BJ (cell line): ENCODE data around the gene PRRC1. TPM values are rescaled to one million over a fixed set of nuclear protein-coding genes. Genes with fewer than 3 reads are reported as not detected.
A peak's percentile ranks its signal among the peaks of the same experiment; 100 is the strongest.

Experiments
- CTCF ChIA-PET: fragments of 350-600 bp; formaldehyde crosslinking; extraction: SDS; loops from one replicate; lab custom pipeline; 2021; ENCODE audit warnings: antibody characterized with exemption, inconsistent platforms; lab: Yijun Ruan, JAX
- POLR2A ChIA-PET: fragments of 300-600 bp; sonication (Branson Sonifier 250); formaldehyde crosslinking; extraction: SDS; loops from one replicate; lab custom pipeline; 2021; ENCODE audit warnings: antibody characterized with exemption; lab: Charles Lee
- DNase-seq: peaks from one replicate; pipeline ENCODE4 v3.0.0-alpha.2; 2011; ENCODE audit warnings: low read depth
- H3K27me3 ChIP-seq: 2 replicates; pipeline ENCODE4 v1.6.0; 2011; ENCODE audit warnings: low read length; ENCODE audit not compliant: control insufficient read depth, insufficient read depth
- H3K36me3 ChIP-seq: 2 replicates; pipeline ENCODE4 v1.5.1; 2011; ENCODE audit warnings: low read length; ENCODE audit not compliant: control insufficient read depth, insufficient read depth
- H3K4me3 ChIP-seq: 2 replicates; pipeline ENCODE4 v1.5.1; 2011; ENCODE audit warnings: low read depth, mild to moderate bottlenecking, control low read depth, low read length
- polyA plus RNA-seq: library from polyadenylated mRNA; depleted of rRNA; stranded (reverse); fragments of >200 nt; gene quantifications from 2 replicates; pipeline ENCODE4 v1.2.3, GENCODE V29; 2011
- TF ChIP-seq, protein P1 (sequence below): IDR thresholded peaks from 2 replicates; pipeline ENCODE4 v1.5.1; 2011; ENCODE audit warnings: low read depth, mild to moderate bottlenecking, control low read depth, inconsistent platforms, low read length, moderate library complexity; ENCODE audit not compliant: insufficient read depth

Gene PRRC1
- polyA plus RNA-seq, 1 experiment, result 71.3 TPM

DNA sequence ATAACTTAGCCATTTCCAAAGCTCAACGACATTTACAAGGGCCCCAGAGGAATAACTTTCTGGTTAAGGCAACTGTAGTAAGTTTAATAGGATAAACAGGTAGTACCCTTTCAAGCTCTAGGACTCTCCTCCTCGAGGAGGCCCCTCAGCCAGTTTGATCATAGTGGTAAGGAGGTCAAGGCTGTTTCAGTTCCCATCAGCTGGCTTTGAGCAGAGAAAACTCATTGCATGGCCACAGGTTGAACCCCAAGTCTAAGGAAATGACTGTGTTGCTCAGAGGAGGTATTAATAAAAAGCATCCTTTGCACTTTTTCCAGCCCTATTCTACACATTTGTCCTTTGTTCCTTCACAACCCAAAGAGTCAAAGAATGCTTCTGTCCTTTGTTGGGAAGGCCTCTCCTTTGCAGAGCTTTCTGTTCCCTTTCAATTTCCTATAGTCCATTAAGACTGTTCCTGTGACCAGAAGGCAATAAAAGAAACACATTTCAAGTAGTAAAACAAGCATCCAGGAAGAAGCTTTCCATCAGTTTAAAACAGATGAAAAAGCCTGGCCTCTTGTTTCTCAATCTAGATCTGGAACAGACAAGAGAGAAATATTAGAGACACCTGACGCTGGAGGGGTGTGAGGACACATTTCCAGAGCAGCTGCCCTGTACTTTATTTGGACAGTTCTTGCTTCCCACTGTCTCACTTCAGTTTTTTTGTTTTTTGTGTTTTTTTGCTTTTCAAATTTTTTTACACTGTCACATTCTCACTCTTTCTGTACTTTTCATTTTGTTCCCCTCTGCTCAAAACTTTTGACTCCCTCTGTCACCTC, 54.1 kb downstream of the PRRC1 start:
- CTCF ChIA-PET, result interaction anchor here (0.8 kb wide), 1 partner anchor 26 kb away, joined by 3 read pairs; no protein-coding TSS in a partner anchor

DNA sequence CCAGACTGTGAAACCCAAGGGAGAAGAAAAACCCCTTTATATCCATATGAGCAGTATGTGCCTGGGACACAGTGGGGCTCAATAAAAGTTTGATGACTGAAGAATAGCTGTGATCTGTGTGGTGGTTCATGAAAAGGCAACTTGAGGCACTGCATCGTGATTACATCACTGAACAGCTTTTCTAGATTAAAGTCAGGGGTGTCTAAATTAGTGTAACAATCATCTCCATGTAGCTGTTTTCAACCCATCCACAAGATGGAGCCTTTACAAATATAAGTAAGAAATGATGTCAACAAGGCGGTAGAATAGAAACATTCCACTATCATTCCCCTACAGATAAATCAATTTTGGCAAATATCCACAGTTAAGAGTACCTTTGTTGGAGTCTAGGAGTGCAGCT, 55.5 kb downstream of the PRRC1 start:
- CTCF ChIA-PET, result interaction anchor here (0.9 to 1.8 kb wide), 2 partner anchors 9 to 17 kb away, joined by 3 to 10 read pairs; no protein-coding TSS in a partner anchor
- no peak for DNase-seq

More for the DNA sequence above, 54.1 kb downstream of the PRRC1 start:
- H3K27me3 ChIP-seq, result peaks cover 3% of the 10 kb centered on the region
- POLR2A ChIA-PET, result no interaction called here
- H3K36me3 ChIP-seq, result no peaks in the 10 kb centered on the region
- TF ChIP-seq, protein P1, sequence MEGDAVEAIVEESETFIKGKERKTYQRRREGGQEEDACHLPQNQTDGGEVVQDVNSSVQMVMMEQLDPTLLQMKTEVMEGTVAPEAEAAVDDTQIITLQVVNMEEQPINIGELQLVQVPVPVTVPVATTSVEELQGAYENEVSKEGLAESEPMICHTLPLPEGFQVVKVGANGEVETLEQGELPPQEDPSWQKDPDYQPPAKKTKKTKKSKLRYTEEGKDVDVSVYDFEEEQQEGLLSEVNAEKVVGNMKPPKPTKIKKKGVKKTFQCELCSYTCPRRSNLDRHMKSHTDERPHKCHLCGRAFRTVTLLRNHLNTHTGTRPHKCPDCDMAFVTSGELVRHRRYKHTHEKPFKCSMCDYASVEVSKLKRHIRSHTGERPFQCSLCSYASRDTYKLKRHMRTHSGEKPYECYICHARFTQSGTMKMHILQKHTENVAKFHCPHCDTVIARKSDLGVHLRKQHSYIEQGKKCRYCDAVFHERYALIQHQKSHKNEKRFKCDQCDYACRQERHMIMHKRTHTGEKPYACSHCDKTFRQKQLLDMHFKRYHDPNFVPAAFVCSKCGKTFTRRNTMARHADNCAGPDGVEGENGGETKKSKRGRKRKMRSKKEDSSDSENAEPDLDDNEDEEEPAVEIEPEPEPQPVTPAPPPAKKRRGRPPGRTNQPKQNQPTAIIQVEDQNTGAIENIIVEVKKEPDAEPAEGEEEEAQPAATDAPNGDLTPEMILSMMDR, result no peak
- H3K4me3 ChIP-seq, result no peak overlapping the region
- no peak for DNase-seq

DNA sequence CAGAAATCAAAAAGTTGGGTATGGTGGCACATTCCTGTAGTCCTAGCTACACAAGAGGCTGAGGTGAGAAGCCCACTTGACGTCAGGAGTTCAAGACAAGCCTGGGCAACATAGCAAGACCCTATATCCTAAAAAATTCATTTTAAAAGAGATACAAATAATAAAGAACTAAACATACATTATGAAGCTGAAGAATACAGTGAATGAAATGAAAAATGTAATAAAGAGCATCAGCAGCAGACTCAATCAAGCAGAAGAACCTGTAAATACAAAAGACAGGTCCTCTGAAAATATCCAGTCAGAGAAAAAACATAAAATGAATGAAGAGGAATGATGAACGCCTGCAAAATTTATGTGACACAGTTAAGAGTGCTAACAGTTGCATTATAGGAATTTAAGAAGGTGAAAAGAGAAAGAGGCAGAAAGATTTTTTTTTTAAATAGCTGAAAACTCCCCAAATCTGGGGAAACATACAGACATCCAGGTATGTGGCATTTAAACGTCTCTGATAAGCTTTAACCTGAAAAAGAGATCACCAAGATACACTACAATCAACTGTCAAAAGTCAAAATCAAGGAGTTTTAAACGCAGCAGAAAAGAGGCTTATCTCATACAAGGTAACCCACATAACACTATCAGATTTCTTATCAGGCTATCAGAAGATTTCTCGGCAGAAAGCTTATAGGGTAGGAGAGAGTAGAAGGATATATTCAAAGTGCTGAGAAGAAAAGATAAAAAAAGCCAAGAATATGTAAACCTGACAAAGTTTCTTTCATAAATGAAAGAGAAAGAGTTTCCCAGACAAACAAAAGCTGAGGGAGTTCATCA, 57.6 kb downstream of the PRRC1 start:
- H3K36me3 ChIP-seq, result no peaks in the 10 kb centered on the region
- TF ChIP-seq, protein P1, result no peak
- no peak overlapping the region for H3K4me3 ChIP-seq
- DNase-seq, result no peak
- POLR2A ChIA-PET, result no interaction called here
- CTCF ChIA-PET, result interaction anchor here (2.1 kb wide), 1 partner anchor 10 kb away, joined by 6 read pairs; no protein-coding TSS in a partner anchor
- H3K27me3 ChIP-seq, result peaks cover 1% of the 10 kb centered on the region

More for the DNA sequence above, 55.5 kb downstream of the PRRC1 start:
- POLR2A ChIA-PET, result no interaction called here
- TF ChIP-seq, protein P1, result peak; percentile 24; the same call in 1 of the 2 replicates
- Histone ChIP-seq H3K4me3 (no peak overlapping the region), H3K36me3 (no peaks in the 10 kb centered on the region), H3K27me3 (peaks cover 1% of the 10 kb centered on the region)

DNA sequence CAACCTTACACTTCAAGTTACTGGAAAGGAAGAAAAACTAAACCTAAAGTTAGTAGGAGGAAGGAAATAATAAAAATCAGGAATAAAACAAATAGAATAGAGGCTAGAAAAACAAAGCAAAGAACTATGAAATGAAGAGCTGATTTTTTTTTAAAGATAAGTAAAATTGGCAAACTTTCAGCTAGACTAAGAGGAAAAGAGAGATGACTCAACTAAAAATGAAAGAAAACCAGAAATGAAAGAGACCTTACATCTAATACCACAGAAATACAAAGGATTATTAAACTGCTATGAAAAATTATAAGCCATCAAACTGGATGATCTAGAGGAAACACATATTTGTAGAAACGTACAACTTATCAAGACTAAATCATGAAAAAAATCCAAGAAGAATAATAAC, 60.0 kb downstream of the PRRC1 start:
- no peaks in the 10 kb centered on the region; the same call in none of the 2 replicates for H3K27me3 ChIP-seq
- TF ChIP-seq, protein P1, result no peak
- H3K36me3 ChIP-seq, result no peaks in the 10 kb centered on the region
- CTCF ChIA-PET, result interaction anchor here (1.4 kb wide), 1 partner anchor 14 kb away, joined by 4 read pairs; no protein-coding TSS in a partner anchor
- DNase-seq, result no peak
- POLR2A ChIA-PET, result no interaction called here
- no peak overlapping the region for H3K4me3 ChIP-seq

DNA sequence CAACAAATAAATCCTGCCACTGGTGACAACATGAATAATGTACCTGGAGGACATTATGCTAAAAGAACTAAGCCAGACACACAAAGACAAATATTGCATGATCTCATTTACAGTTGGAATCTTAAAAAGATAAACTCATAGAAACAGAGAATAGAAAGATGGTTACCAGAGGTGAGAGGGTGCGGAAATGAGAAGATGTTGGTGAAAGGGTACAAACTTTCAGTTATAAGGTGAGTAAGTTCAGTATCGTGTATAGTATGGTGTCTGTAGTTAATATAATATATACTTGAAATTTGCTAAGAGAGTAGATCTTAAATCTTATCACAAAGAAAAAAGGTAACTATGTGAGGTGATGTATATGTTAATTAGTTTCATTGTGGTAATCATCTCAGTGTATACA, 63.3 kb downstream of the PRRC1 start:
- ChIA-PET CTCF (no interaction called here), POLR2A (no interaction called here)
- Histone ChIP-seq H3K36me3 (no peaks in the 10 kb centered on the region), H3K4me3 (no peak overlapping the region), H3K27me3 (no peaks in the 10 kb centered on the region)
- TF ChIP-seq, protein P1, result no peak
- no peak for DNase-seq
